Stimulated activated naive CD8-positive, alpha-beta T cell treated with anti-CD3 and anti-CD28 coated beads, Interleukin-15, Interleukin-2, amounts not matched to agents 100 ng/mL and 50 ng/mL, for 24 hours (primary cell): ENCODE results near the gene CYP4A22.
"Not testable (repeated sequence)": the region's sequence is repeated elsewhere in the genome, so short reads cannot be mapped to it uniquely, and the experiment has no call there.

Experiments
- H3K27ac Mint-ChIP-seq: one replicate; pipeline ENCODE4 v1.8.0; 2021; ENCODE audit warnings: mild to moderate bottlenecking, mixed read lengths
- H3K27me3 Mint-ChIP-seq: one replicate; pipeline ENCODE4 v1.8.0; 2021; ENCODE audit warnings: mixed read lengths
- H3K36me3 Mint-ChIP-seq: one replicate; pipeline ENCODE4 v1.8.0; 2021; ENCODE audit warnings: low read depth, mixed read lengths
- H3K4me1 Mint-ChIP-seq: one replicate; pipeline ENCODE4 v1.8.0; 2021; ENCODE audit warnings: low read depth, mixed read lengths
- H3K4me3 Mint-ChIP-seq: one replicate; pipeline ENCODE4 v1.8.0; 2021; ENCODE audit warnings: mild to moderate bottlenecking, mixed read lengths
- H3K9me3 Mint-ChIP-seq: one replicate; pipeline ENCODE4 v1.8.0; 2021; ENCODE audit warnings: mixed read lengths

Gene CYP4A22

GRCh38 chr1:47137925-47138615 lies 829 bp downstream of the CYP4A22 start:
- Mint-ChIP-seq H3K27ac (no peak overlapping the region), H3K9me3 (no peaks in the 10 kb centered on the region), H3K4me1 (no peaks in the 10 kb centered on the region), H3K4me3 (no peak overlapping the region), H3K27me3 (no peaks in the 10 kb centered on the region), H3K36me3 (no peaks in the 10 kb centered on the region)

- not testable (repeated sequence) for H3K9me3 Mint-ChIP-seq
These were observed 3.1 kb downstream of the CYP4A22 start for GRCh38 chr1:47140358-47140757.

GRCh38 chr1:47143654-47144053 lies 6.4 kb downstream of the CYP4A22 start:
- not testable (repeated sequence) for H3K36me3 Mint-ChIP-seq, H3K4me1 Mint-ChIP-seq, H3K4me3 Mint-ChIP-seq

More at GRCh38 chr1:47140358-47140757, 3.1 kb downstream of the CYP4A22 start:
- H3K4me1 Mint-ChIP-seq, H3K27me3 Mint-ChIP-seq, H3K36me3 Mint-ChIP-seq, H3K27ac Mint-ChIP-seq, H3K4me3 Mint-ChIP-seq: not testable (repeated sequence)

GRCh38 chr1:47146495-47146894 lies 9.3 kb downstream of the CYP4A22 start:
- H3K27me3 Mint-ChIP-seq, H3K4me3 Mint-ChIP-seq, H3K27ac Mint-ChIP-seq, H3K9me3 Mint-ChIP-seq, H3K36me3 Mint-ChIP-seq, H3K4me1 Mint-ChIP-seq: not testable (repeated sequence)

More at GRCh38 chr1:47143654-47144053, 6.4 kb downstream of the CYP4A22 start:
- not testable (repeated sequence) for H3K27ac Mint-ChIP-seq, H3K27me3 Mint-ChIP-seq, H3K9me3 Mint-ChIP-seq

- Mint-ChIP-seq H3K27me3 (peaks cover 16% of the 10 kb centered on the region), H3K4me3 (no peak overlapping the region), H3K27ac (no peak overlapping the region), H3K36me3 (no peaks in the 10 kb centered on the region), H3K9me3 (no peaks in the 10 kb centered on the region), H3K4me1 (no peaks in the 10 kb centered on the region)
These were observed 10.0 kb downstream of the CYP4A22 start for GRCh38 chr1:47147047-47147785.

GRCh38 chr1:47149162-47149561 lies 11.9 kb downstream of the CYP4A22 start:
- H3K4me1 Mint-ChIP-seq, H3K9me3 Mint-ChIP-seq, H3K27ac Mint-ChIP-seq, H3K36me3 Mint-ChIP-seq, H3K4me3 Mint-ChIP-seq: not testable (repeated sequence)
- H3K27me3 Mint-ChIP-seq, result peaks cover 26% of the 10 kb centered on the region

GRCh38 chr1:47156457-47156856 lies 19.2 kb downstream of the CYP4A22 start:
- not testable (repeated sequence) for H3K4me3 Mint-ChIP-seq, H3K36me3 Mint-ChIP-seq, H3K27ac Mint-ChIP-seq, H3K4me1 Mint-ChIP-seq
- Mint-ChIP-seq H3K9me3 (peaks cover 19% of the 10 kb centered on the region), H3K27me3 (peaks cover 54% of the 10 kb centered on the region)

- not testable (repeated sequence) for H3K4me1 Mint-ChIP-seq, H3K36me3 Mint-ChIP-seq, H3K4me3 Mint-ChIP-seq, H3K27ac Mint-ChIP-seq
- Mint-ChIP-seq H3K27me3 (peaks cover 54% of the 10 kb centered on the region), H3K9me3 (peaks cover 16% of the 10 kb centered on the region)
These were observed 20.7 kb downstream of the CYP4A22 start for GRCh38 chr1:47157957-47158356.

- Mint-ChIP-seq H3K27me3 (peaks cover 48% of the 10 kb centered on the region), H3K4me1 (no peaks in the 10 kb centered on the region), H3K27ac (no peak overlapping the region), H3K36me3 (no peaks in the 10 kb centered on the region), H3K4me3 (no peak overlapping the region), H3K9me3 (peaks cover 9% of the 10 kb centered on the region)
These were observed 23.5 kb downstream of the CYP4A22 start for GRCh38 chr1:47160716-47161115.

- no peak overlapping the region for H3K4me3 Mint-ChIP-seq
- H3K27me3 Mint-ChIP-seq, result peaks cover 43% of the 10 kb centered on the region
- no peaks in the 10 kb centered on the region for H3K36me3 Mint-ChIP-seq
- H3K9me3 Mint-ChIP-seq, result peaks cover 2% of the 10 kb centered on the region
- no peak overlapping the region for H3K27ac Mint-ChIP-seq
- H3K4me1 Mint-ChIP-seq, result no peaks in the 10 kb centered on the region
These were observed 24.2 kb downstream of the CYP4A22 start for GRCh38 chr1:47161298-47162040.

GRCh38 chr1:47164552-47164951 lies 27.3 kb downstream of the CYP4A22 start:
- peaks cover 50% of the 10 kb centered on the region for H3K27me3 Mint-ChIP-seq
- H3K9me3 Mint-ChIP-seq, result no peaks in the 10 kb centered on the region
- H3K27ac Mint-ChIP-seq, result no peak overlapping the region
- H3K4me1 Mint-ChIP-seq, result no peaks in the 10 kb centered on the region
- H3K4me3 Mint-ChIP-seq, result no peak overlapping the region
- H3K36me3 Mint-ChIP-seq, result no peaks in the 10 kb centered on the region

- peaks cover 32% of the 10 kb centered on the region for H3K27me3 Mint-ChIP-seq
- H3K4me3 Mint-ChIP-seq, result no peak overlapping the region
- no peak overlapping the region for H3K27ac Mint-ChIP-seq
- no peaks in the 10 kb centered on the region for H3K4me1 Mint-ChIP-seq
- no peaks in the 10 kb centered on the region for H3K9me3 Mint-ChIP-seq
- no peaks in the 10 kb centered on the region for H3K36me3 Mint-ChIP-seq
These were observed 35.5 kb downstream of the CYP4A22 start for GRCh38 chr1:47172782-47173181.

- H3K9me3 Mint-ChIP-seq, result no peaks in the 10 kb centered on the region
- no peak overlapping the region for H3K27ac Mint-ChIP-seq
- no peak overlapping the region for H3K4me3 Mint-ChIP-seq
- H3K27me3 Mint-ChIP-seq, result peaks cover 35% of the 10 kb centered on the region
- H3K36me3 Mint-ChIP-seq, result no peaks in the 10 kb centered on the region
- peaks cover 8% of the 10 kb centered on the region for H3K4me1 Mint-ChIP-seq
These were observed 37.4 kb downstream of the CYP4A22 start for GRCh38 chr1:47174656-47175020.

GRCh38 chr1:47175227-47175934 lies 38.1 kb downstream of the CYP4A22 start:
- no peaks in the 10 kb centered on the region for H3K9me3 Mint-ChIP-seq
- H3K27me3 Mint-ChIP-seq, result peaks cover 41% of the 10 kb centered on the region
- H3K4me3 Mint-ChIP-seq, result no peak overlapping the region
- H3K36me3 Mint-ChIP-seq, result no peaks in the 10 kb centered on the region
- H3K27ac Mint-ChIP-seq, result no peak overlapping the region
- peaks cover 9% of the 10 kb centered on the region for H3K4me1 Mint-ChIP-seq

GRCh38 chr1:47178020-47178419 lies 40.8 kb downstream of the CYP4A22 start:
- no peaks in the 10 kb centered on the region for H3K36me3 Mint-ChIP-seq
- H3K9me3 Mint-ChIP-seq, result no peaks in the 10 kb centered on the region
- H3K4me3 Mint-ChIP-seq, result no peak overlapping the region
- H3K27ac Mint-ChIP-seq, result no peak overlapping the region
- peaks cover 54% of the 10 kb centered on the region for H3K27me3 Mint-ChIP-seq
- peaks cover 9% of the 10 kb centered on the region for H3K4me1 Mint-ChIP-seq
